Stimulated activated CD8-positive, alpha-beta memory T cell treated with anti-CD3 and anti-CD28 coated beads, Interleukin-4, amount 100 ng/mL, for 48 hours (primary cell): Measurements from ENCODE around the gene PPP1R11.
"Not testable (repeated sequence)": the region's sequence is repeated elsewhere in the genome, so short reads cannot be mapped to it uniquely, and the experiment has no call there.

ENCODE experiments used
- DNase-seq: peaks from one replicate; pipeline ENCODE4 v3.0.0-alpha.2; 2020

Gene PPP1R11

GRCh38 chr6:30100154-30100553 is 33.2 kb downstream of the PPP1R11 start:
- DNase-seq, result no peak

GRCh38 chr6:30100585-30101443 is 33.8 kb downstream of the PPP1R11 start:
- DNase-seq, result peak; percentile 34

DNA sequence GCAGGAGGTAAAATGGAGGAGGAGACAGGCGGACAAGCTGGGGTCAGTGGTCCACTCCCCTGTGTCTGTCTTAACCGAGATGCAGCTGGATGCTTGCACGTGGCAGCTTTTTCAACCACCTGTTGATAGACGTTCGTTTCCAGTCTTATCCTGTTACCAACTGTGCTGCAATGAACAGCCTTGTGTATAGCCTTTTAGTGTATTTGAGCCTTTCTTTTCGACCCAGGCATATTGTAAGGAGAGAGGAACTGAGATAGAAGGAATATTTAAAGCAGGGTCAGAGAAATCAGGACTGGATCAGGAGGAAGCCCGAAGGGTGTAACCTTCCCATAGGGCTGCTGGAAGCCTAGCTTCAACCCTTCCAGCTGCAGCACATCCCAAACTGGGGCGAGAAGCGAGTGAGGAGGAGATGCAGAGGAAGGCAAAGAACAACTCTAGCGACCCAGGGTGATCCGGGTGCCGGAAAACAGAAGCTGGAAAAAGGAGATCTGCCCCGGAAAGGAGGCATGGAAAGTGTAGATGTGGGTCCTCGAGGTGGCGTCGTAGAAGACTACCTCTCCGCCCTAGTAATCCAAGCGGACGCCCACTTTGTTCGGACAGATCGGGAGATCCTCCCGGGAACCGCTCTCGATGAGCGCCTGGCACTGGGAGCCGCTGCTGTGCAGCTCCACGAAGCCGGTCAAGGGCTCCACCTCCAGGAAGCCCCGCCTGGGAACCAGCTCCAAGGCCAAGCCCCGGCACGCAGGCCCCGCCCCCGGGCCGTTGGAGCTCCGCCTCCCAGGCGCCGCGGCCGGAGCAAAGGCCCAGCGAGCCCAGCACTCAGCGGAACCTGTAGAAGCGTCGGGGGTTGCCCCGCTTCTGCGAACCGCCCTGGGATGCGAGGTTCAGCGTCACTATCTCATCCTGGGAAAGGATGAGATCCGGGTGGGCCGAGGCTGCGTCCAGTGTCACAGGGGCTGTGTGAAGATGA is 34.7 kb downstream of the PPP1R11 start:
- peak; percentile 84 for DNase-seq

GRCh38 chr6:30102414-30102969 is 35.5 kb downstream of the PPP1R11 start:
- peak; percentile 31 for DNase-seq

GRCh38 chr6:30102970-30103871 is 36.2 kb downstream of the PPP1R11 start:
- DNase-seq, result peak; percentile 86

GRCh38 chr6:30103872-30104179 is 36.8 kb downstream of the PPP1R11 start:
- DNase-seq, result no peak

DNA sequence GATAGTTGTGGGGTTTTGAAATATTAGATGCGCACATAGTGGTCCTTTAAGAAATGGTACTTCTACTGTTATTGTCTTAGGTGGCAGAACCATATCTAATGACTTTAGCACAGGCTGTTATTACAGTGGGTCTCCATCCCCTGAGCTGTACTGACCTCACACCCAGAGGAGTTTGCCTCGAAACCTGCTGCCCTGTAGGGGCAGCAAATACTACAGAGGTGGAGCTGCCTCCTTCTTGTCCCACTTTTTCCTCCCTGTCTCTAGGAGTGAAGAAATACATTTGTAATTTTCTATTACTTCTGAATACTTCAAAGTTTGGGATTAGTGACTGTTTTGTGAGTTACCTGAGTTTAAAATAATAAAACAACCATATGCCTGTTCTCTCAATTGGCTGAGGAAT is 37.7 kb downstream of the PPP1R11 start:
- no peak for DNase-seq

DNA sequence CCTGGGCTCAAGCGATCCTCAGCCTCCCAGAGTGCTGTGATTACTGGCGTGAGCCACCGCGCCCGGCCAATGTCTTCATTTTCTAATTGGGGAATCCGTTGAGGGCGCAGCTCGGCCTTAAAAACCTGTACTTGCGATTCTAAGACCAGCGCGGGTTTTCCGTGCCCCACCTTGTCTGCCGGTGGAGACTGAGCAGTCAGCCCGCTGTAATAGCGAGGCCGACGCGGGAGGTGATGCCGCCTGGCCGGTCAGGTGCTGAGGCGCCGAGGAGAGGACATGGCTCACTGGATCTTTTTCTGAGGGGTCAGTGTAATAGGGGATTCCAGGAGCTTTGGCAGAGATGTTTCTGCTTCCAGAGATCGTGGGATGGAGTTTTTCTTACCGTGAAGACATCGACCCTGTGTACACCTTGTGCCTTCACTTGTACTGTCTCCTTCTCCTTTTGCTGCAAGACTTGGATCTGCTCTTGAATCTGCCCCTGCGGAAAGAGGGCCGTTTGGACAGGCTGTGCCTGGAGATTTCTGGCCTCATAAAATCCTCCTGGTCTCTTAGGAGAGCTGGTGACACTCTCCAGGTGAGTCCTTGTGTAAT is 44.4 kb downstream of the PPP1R11 start:
- no peak for DNase-seq

GRCh38 chr6:30112402-30112994 is 45.5 kb downstream of the PPP1R11 start:
- DNase-seq, result no peak

DNA sequence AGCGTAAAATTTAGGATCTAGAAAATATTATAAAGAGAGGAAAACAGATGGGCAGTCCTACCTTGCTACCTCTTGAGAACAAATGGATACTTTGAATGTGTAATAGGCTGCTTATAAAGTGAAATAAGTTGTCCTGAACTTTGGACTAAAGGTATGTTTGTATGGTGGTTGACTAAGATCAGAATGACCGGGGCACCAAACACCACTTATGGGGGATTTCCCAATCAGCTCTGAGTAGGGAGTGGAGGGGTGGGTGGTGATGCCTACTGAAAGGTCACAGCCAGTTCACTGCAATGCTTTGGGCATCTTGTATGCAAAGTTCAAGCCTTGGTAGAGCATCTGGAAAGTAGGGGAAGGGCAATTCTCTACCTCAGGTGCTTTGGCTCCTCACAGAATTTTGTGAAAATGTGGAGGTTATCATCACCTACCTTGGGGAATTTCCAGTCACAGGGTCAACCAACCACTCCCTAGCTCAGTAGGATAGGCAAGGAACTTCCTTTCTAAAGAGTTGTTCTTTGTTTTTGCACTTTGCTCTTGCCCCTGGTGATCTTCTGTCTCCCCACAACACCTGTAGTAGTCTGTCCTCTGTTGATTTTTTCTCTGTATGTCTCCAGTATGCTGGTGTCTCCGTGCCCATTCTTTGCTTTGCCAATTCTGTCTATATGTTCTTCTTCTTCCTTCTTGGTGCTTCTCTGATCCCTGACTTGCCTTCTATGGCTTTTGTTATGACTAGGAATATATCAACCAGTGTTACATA is 46.2 kb downstream of the PPP1R11 start, which contains the start of gene TRIM31:
Gene TRIM31 (minus strand): TSS at position 88 of the 757 bp plus-strand sequence. CDS start 285 bp downstream, outside the sequence.
- DNase-seq, result no peak

DNA sequence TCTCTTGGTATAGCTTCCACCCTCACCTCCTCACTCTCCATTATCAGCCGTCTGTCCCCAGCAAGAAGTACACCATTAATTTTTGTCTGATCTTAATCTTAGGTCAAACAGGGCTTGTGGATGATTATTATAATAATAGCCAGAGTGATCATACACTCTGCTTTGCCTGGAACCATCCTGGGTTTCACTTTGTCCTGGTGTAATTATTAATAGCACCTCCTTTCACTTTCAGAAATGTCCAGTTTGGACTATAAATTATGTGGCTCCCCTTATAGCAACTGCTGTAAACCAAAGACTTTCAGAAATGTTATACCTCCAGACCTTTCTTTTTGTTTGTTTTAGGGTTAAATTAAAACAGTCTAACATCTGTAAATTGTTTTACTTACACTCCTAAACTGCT is 46.8 kb downstream of the PPP1R11 start:
- no peak for DNase-seq

GRCh38 chr6:30116724-30117123 is 49.7 kb downstream of the PPP1R11 start:
- DNase-seq, result no peak

GRCh38 chr6:30118691-30119090 is 51.7 kb downstream of the PPP1R11 start:
- not testable (repeated sequence) for DNase-seq
